H1 (cell line): ENCODE results near the gene HFE. TPM values are rescaled to one million over a fixed set of nuclear protein-coding genes. Genes with fewer than 3 reads are reported as not detected.

Source experiments
- BRCA1 ChIP-seq: IDR thresholded peaks from 2 replicates; pipeline ENCODE4 v1.6.1; 2012; ENCODE audit warnings: low read depth, low read length, improper control_type of control experiment
- CREB1 ChIP-seq: IDR thresholded peaks from 2 replicates; pipeline ENCODE4 v1.6.1; 2012; ENCODE audit warnings: inconsistent platforms
- POLR2A ChIP-seq, 2 experiments: IDR thresholded peaks; 1 replicate in 1 of 2; 2 replicates in 1 of 2; pipeline ENCODE4 v1.6.1; 2011; ENCODE audit warnings: low read depth in 2 of 2, low read length in 2 of 2, mild to moderate bottlenecking in 2 of 2; ENCODE audit errors: control extremely low read depth in 1 of 2
- RFX5 ChIP-seq: IDR thresholded peaks from 2 replicates; pipeline ENCODE4 v1.6.1; 2011; ENCODE audit warnings: low read depth, low read length, improper control_type of control experiment, borderline replicate concordance
- SAP30 ChIP-seq: fragments of 300-600 bp; sonication (generic); IDR thresholded peaks from 2 replicates; pipeline ENCODE4 v1.7.1; 2012; ENCODE audit warnings: low read length, moderate library complexity, mild to moderate bottlenecking, inconsistent platforms; ENCODE audit not compliant: insufficient read depth, insufficient replicate concordance
- SIN3A ChIP-seq, 2 experiments: IDR thresholded peaks in 1 of 2; conservative IDR thresholded peaks in 1 of 2; 2 replicates each; pipeline ENCODE4 v1.6.1; 2011 to 2012; ENCODE audit warnings: low read length in 2 of 2, improper control_type of control experiment in 1 of 2, low read depth in 1 of 2, mild to moderate bottlenecking in 1 of 2
- SP4 ChIP-seq: IDR thresholded peaks from 2 replicates; pipeline ENCODE4 v1.6.1; 2012; ENCODE audit warnings: low read length, inconsistent platforms
- TAF7 ChIP-seq: optimal IDR thresholded peaks from 2 replicates; pipeline ENCODE3; 2011; ENCODE audit warnings: low read depth, mild to moderate bottlenecking, inconsistent platforms, low read length, moderate library complexity, borderline replicate concordance
- YY1 ChIP-seq: IDR thresholded peaks from 2 replicates; pipeline ENCODE4 v1.6.1; 2011; ENCODE audit warnings: low read depth, mild to moderate bottlenecking, low read length
- polyA plus RNA-seq, 7 experiments: library from polyadenylated mRNA; depleted of rRNA in 3 of 7; stranded (reverse) in 5 of 7; unstranded in 2 of 7; fragments of >200 nt in 5 of 7; fragments of 200-250 nt in 2 of 7; gene quantifications; 1 replicate in 5 of 7; 2 replicates in 1 of 7; 4 replicates in 1 of 7; pipeline versions ENCODE4 v1.2.1 to v1.2.3, GENCODE V29; 2011 to 2013; ENCODE audit warnings: missing spikeins in 2 of 7, mixed read lengths in 2 of 7
- total RNA-seq: library from RNA; stranded (reverse); fragmentation: NEBNext Ultra II Directional; extraction: Animal tissue kit (Norgen Biotek cat#: 25700); gene quantifications from 2 replicates; pipeline ENCODE4 v1.2.1, GENCODE V29; 2021
- TF ChIP-seq, protein P1 (sequence below): fragments of 300-600 bp; sonication (generic); IDR thresholded peaks from 2 replicates; pipeline ENCODE4 v1.7.1; 2012; ENCODE audit warnings: low read length, moderate library complexity, mild to moderate bottlenecking, inconsistent platforms; ENCODE audit not compliant: insufficient replicate concordance

Gene HFE
- total and polyA plus RNA-seq, 2 of the 8 experiments (the other 6 are each of a cell fraction or from before 2014, with no cell fraction given): 1.6 to 2.0 TPM

DNA sequence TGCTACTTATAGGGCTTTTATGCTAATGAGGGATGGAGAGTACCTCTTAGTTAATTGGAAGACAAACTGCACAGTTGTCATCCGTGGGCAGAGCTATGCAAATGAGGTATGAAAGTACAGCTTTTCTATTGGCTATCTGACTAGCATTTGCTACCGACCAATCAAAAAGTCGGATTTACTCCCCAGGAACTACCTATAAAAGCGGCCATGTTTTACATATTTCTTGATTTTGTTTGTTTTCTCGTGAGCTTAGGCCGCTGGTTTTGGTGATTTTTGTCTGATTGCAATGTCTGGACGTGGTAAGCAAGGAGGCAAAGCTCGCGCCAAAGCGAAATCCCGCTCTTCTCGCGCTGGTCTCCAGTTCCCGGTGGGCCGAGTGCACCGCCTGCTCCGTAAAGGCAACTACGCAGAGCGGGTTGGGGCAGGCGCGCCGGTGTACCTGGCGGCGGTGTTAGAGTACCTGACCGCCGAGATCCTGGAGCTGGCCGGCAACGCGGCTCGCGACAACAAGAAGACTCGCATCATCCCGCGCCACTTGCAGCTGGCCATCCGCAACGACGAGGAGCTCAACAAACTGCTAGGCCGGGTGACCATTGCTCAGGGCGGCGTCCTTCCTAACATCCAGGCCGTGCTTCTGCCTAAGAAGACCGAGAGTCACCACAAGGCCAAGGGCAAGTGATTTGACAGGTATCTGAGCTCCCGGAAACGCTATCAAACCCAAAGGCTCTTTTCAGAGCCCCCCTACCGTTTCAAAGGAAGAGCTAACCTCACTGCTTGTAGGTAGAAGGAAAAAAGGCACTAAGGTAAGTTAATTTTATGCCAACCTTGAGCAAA lies 36.9 kb downstream of the HFE start (continued):
- TF ChIP-seq, protein P1, sequence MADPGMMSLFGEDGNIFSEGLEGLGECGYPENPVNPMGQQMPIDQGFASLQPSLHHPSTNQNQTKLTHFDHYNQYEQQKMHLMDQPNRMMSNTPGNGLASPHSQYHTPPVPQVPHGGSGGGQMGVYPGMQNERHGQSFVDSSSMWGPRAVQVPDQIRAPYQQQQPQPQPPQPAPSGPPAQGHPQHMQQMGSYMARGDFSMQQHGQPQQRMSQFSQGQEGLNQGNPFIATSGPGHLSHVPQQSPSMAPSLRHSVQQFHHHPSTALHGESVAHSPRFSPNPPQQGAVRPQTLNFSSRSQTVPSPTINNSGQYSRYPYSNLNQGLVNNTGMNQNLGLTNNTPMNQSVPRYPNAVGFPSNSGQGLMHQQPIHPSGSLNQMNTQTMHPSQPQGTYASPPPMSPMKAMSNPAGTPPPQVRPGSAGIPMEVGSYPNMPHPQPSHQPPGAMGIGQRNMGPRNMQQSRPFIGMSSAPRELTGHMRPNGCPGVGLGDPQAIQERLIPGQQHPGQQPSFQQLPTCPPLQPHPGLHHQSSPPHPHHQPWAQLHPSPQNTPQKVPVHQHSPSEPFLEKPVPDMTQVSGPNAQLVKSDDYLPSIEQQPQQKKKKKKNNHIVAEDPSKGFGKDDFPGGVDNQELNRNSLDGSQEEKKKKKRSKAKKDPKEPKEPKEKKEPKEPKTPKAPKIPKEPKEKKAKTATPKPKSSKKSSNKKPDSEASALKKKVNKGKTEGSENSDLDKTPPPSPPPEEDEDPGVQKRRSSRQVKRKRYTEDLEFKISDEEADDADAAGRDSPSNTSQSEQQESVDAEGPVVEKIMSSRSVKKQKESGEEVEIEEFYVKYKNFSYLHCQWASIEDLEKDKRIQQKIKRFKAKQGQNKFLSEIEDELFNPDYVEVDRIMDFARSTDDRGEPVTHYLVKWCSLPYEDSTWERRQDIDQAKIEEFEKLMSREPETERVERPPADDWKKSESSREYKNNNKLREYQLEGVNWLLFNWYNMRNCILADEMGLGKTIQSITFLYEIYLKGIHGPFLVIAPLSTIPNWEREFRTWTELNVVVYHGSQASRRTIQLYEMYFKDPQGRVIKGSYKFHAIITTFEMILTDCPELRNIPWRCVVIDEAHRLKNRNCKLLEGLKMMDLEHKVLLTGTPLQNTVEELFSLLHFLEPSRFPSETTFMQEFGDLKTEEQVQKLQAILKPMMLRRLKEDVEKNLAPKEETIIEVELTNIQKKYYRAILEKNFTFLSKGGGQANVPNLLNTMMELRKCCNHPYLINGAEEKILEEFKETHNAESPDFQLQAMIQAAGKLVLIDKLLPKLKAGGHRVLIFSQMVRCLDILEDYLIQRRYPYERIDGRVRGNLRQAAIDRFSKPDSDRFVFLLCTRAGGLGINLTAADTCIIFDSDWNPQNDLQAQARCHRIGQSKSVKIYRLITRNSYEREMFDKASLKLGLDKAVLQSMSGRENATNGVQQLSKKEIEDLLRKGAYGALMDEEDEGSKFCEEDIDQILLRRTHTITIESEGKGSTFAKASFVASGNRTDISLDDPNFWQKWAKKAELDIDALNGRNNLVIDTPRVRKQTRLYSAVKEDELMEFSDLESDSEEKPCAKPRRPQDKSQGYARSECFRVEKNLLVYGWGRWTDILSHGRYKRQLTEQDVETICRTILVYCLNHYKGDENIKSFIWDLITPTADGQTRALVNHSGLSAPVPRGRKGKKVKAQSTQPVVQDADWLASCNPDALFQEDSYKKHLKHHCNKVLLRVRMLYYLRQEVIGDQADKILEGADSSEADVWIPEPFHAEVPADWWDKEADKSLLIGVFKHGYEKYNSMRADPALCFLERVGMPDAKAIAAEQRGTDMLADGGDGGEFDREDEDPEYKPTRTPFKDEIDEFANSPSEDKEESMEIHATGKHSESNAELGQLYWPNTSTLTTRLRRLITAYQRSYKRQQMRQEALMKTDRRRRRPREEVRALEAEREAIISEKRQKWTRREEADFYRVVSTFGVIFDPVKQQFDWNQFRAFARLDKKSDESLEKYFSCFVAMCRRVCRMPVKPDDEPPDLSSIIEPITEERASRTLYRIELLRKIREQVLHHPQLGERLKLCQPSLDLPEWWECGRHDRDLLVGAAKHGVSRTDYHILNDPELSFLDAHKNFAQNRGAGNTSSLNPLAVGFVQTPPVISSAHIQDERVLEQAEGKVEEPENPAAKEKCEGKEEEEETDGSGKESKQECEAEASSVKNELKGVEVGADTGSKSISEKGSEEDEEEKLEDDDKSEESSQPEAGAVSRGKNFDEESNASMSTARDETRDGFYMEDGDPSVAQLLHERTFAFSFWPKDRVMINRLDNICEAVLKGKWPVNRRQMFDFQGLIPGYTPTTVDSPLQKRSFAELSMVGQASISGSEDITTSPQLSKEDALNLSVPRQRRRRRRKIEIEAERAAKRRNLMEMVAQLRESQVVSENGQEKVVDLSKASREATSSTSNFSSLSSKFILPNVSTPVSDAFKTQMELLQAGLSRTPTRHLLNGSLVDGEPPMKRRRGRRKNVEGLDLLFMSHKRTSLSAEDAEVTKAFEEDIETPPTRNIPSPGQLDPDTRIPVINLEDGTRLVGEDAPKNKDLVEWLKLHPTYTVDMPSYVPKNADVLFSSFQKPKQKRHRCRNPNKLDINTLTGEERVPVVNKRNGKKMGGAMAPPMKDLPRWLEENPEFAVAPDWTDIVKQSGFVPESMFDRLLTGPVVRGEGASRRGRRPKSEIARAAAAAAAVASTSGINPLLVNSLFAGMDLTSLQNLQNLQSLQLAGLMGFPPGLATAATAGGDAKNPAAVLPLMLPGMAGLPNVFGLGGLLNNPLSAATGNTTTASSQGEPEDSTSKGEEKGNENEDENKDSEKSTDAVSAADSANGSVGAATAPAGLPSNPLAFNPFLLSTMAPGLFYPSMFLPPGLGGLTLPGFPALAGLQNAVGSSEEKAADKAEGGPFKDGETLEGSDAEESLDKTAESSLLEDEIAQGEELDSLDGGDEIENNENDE: no peak
- TF ChIP-seq YY1: peak; percentile 90
- no peak for TF ChIP-seq SP4
- TF ChIP-seq RFX5: no peak
- TF ChIP-seq BRCA1: no peak; the same call in 1 of the 2 replicates
- no peak for TF ChIP-seq SAP30
- TF ChIP-seq TAF7: peak; percentile 91
- peak; percentile 45 to 91; a peak in 3 of 4 replicates for TF ChIP-seq SIN3A (conservative IDR thresholded peaks at IDR 0.05 in 1 of 2, IDR thresholded peaks at IDR 0.05 in 1 of 2; ENCODE audit: low read depth in 1 of 2, low read length in 2 of 2)
- TF ChIP-seq POLR2A (IDR thresholded peaks at IDR 0.05; ENCODE audit: control extremely low read depth in 1 of 2, low read depth in 2 of 2, low read length in 2 of 2): peak; percentile 62 to 90
- no peak; the same call in 1 of the 2 replicates for TF ChIP-seq CREB1
